Cardiac fibroblast (primary cell): ENCODE results near the gene CEP41.

Source experiments
- DNase-seq, 2 donors: peaks; one replicate each; pipeline versions ENCODE4 v3.0.0 to v3.0.0-alpha.2; 2010; ENCODE audit warnings: low read depth in 2 of 2
- H3K4me3 ChIP-seq, 2 donors: replicated peaks in 1 of 2; 1 replicate in 1 of 2; 2 replicates in 1 of 2; pipeline ENCODE4 v1.5.1; 2011; ENCODE audit warnings: low read depth in 2 of 2, low read length in 2 of 2, mild to moderate bottlenecking in 2 of 2, moderate library complexity in 1 of 2
- CTCF ChIP-seq: IDR thresholded peaks from one replicate; pipeline ENCODE4 v1.5.1; 2011; ENCODE audit warnings: low read depth, mild to moderate bottlenecking, low read length, inconsistent platforms

CEP41 gene

GRCh38 chr7:130401578-130401977, 39.2 kb downstream of the CEP41 start:
- no peak for TF ChIP-seq CTCF
- peak in 1 of 2 donors; percentile 55 for DNase-seq

GRCh38 chr7:130401101-130401500, 39.7 kb downstream of the CEP41 start:
- no peak for DNase-seq
- TF ChIP-seq CTCF = no peak

More at GRCh38 chr7:130401578-130401977, 39.2 kb downstream of the CEP41 start:
- H3K4me3 ChIP-seq = no peak overlapping the region

GRCh38 chr7:130400120-130400572, 40.7 kb downstream of the CEP41 start:
- H3K4me3 ChIP-seq = no peak overlapping the region
- peak in 1 of 2 donors; percentile 89 for DNase-seq
- no peak for TF ChIP-seq CTCF

More at GRCh38 chr7:130401101-130401500, 39.7 kb downstream of the CEP41 start:
- no peak overlapping the region for H3K4me3 ChIP-seq

GRCh38 chr7:130398526-130399090, 42.2 kb downstream of the CEP41 start:
- TF ChIP-seq CTCF = no peak
- DNase-seq = no peak
- no peak overlapping the region for H3K4me3 ChIP-seq

- TF ChIP-seq CTCF = no peak
These were observed 43.1 kb downstream of the CEP41 start for GRCh38 chr7:130397758-130398073.

GRCh38 chr7:130397051-130397757, 43.6 kb downstream of the CEP41 start:
- H3K4me3 ChIP-seq = no peak overlapping the region
- no peak for TF ChIP-seq CTCF
- no peak for DNase-seq

More at GRCh38 chr7:130397758-130398073, 43.1 kb downstream of the CEP41 start:
- no peak for DNase-seq
- no peak overlapping the region for H3K4me3 ChIP-seq
